ENCODE data around the gene ZNF74. TPM values are rescaled to one million over a fixed set of nuclear protein-coding genes. Genes with fewer than 3 reads are reported as not detected.

Gene ZNF74
- total RNA-seq, 1 donor from 2014 or later = 20.4 TPM

DNA sequence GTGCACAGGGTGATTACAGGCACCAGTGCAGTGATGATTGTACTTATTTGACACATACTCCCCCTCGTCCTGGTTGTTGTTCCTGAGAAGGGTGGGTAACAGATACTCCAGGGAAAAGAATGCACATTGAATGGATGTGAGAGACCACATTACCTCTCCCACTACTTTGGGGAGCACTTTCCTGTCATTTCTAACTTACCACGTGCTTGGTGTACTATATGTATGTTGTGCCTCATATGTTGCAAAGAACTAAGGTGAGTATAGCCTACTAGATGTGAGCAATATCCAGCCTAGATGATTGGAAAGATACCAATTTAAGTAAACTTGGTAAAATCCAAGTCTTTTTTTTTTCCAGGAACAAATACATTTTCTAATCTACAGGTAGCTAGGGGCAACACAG lies 58.0 kb downstream of the ZNF74 start:
- Mint-ChIP-seq H3K27ac (ENCODE audit: unreplicated experiment) (no peak overlapping the region), H3K27me3 (ENCODE audit: unreplicated experiment) (no peaks in the 10 kb centered on the region), H3K9me3 (ENCODE audit: unreplicated experiment) (no peaks in the 10 kb centered on the region), H3K36me3 (ENCODE audit: unreplicated experiment) (peaks cover 22% of the 10 kb centered on the region), H3K4me1 (ENCODE audit: unreplicated experiment) (peaks cover 11% of the 10 kb centered on the region), H3K4me3 (ENCODE audit: unreplicated experiment) (no peak overlapping the region)
- no peak for DNase-seq (ENCODE audit: extremely low spot score, unreplicated experiment)
- TF ChIP-seq, protein P1, sequence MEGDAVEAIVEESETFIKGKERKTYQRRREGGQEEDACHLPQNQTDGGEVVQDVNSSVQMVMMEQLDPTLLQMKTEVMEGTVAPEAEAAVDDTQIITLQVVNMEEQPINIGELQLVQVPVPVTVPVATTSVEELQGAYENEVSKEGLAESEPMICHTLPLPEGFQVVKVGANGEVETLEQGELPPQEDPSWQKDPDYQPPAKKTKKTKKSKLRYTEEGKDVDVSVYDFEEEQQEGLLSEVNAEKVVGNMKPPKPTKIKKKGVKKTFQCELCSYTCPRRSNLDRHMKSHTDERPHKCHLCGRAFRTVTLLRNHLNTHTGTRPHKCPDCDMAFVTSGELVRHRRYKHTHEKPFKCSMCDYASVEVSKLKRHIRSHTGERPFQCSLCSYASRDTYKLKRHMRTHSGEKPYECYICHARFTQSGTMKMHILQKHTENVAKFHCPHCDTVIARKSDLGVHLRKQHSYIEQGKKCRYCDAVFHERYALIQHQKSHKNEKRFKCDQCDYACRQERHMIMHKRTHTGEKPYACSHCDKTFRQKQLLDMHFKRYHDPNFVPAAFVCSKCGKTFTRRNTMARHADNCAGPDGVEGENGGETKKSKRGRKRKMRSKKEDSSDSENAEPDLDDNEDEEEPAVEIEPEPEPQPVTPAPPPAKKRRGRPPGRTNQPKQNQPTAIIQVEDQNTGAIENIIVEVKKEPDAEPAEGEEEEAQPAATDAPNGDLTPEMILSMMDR (IDR thresholded peaks at IDR 0.05) = no peak

DNA sequence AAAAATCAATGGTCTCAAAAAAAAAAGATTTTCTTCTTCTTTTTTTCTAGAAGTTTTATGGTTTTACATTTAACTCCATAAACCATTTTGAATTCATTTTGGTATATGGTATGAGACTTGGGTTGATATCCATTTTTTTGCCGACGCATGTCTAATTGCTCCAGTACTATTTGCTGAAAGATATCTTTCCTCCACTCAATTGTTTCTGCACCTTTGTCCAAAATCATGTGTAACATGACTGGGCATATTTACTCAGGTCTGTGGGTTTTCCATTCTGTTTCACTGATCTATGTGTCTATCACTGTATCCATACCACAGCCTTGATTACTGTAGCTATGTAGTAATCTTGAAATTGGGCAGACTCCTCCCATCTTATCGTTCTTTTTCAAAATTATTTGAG lies 59.3 kb downstream of the ZNF74 start:
- no peaks in the 10 kb centered on the region for H3K9me3 Mint-ChIP-seq (ENCODE audit: unreplicated experiment)
- TF ChIP-seq, protein P1 (IDR thresholded peaks at IDR 0.05) = no peak
- H3K27me3 Mint-ChIP-seq (ENCODE audit: unreplicated experiment) = no peaks in the 10 kb centered on the region
- no peak overlapping the region for H3K4me3 Mint-ChIP-seq (ENCODE audit: unreplicated experiment)
- H3K36me3 Mint-ChIP-seq (ENCODE audit: unreplicated experiment) = peaks cover 28% of the 10 kb centered on the region
- no peak overlapping the region for H3K27ac Mint-ChIP-seq (ENCODE audit: unreplicated experiment)
- DNase-seq (ENCODE audit: extremely low spot score, unreplicated experiment) = no peak
- peaks cover 11% of the 10 kb centered on the region for H3K4me1 Mint-ChIP-seq (ENCODE audit: unreplicated experiment)

DNA sequence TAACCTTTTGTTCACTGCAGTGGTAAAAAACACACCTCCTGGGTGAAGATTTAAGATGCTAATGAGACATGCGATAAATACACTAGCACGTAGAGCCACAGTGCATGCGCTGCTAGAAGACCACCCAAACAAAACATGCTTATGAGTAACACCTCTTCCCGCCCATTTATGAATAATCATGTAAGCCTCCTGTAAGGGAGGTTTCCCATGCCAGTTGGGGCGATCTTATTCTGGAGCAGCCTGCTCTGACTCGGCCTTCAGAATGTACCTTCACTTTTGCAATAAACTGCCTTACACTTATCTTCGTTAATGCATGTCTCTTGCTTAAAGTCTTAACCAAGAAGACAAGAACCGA lies 61.7 kb downstream of the ZNF74 start:
- DNase-seq (ENCODE audit: extremely low spot score, unreplicated experiment) = no peak
- no peak overlapping the region for H3K27ac Mint-ChIP-seq (ENCODE audit: unreplicated experiment)

DNA sequence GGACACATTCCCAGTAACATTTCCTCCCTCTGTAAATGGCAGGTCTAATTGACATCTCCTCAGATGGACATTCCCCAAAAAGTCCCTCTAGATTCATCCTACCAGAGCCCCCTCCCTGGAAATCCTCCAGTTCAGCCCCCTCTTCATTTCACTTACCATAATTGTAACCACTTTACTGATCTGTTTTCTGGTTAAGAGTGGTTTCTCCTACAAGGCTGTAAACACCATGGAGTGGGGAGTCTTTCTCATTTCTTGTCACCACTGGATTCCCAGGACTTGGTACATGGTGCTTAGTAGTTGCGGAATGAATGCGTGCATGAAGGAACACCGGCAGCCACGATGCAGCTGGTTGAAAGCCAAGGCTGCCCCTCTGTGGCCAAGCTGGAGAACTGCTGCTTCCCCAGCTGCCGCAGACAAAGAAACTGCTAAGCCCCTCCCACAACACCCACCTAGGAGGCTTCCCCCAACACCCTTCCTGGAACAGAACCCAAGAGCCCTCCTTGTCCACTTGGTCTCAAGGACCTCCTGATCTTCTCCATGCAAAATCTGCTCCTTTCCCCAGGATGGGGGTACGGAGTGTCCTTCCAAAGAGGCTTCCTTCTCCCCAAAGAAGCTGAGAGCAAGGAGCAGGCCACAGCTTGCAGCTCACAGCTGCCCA lies 62.2 kb downstream of the ZNF74 start:
- Mint-ChIP-seq H3K36me3 (ENCODE audit: unreplicated experiment) (peaks cover 29% of the 10 kb centered on the region), H3K9me3 (ENCODE audit: unreplicated experiment) (no peaks in the 10 kb centered on the region), H3K4me3 (ENCODE audit: unreplicated experiment) (no peak overlapping the region), H3K27ac (ENCODE audit: unreplicated experiment) (peak overlapping the region; percentile 79), H3K27me3 (ENCODE audit: unreplicated experiment) (no peaks in the 10 kb centered on the region), H3K4me1 (ENCODE audit: unreplicated experiment) (peaks cover 25% of the 10 kb centered on the region)
- TF ChIP-seq, protein P1 (IDR thresholded peaks at IDR 0.05) = peak; percentile 94
- peak; percentile 92 for DNase-seq (ENCODE audit: extremely low spot score, unreplicated experiment)

More for the DNA sequence above, 61.7 kb downstream of the ZNF74 start:
- peaks cover 23% of the 10 kb centered on the region for H3K4me1 Mint-ChIP-seq (ENCODE audit: unreplicated experiment)
- no peaks in the 10 kb centered on the region for H3K27me3 Mint-ChIP-seq (ENCODE audit: unreplicated experiment)
- TF ChIP-seq, protein P1 (IDR thresholded peaks at IDR 0.05) = no peak
- no peaks in the 10 kb centered on the region for H3K9me3 Mint-ChIP-seq (ENCODE audit: unreplicated experiment)
- no peak overlapping the region for H3K4me3 Mint-ChIP-seq (ENCODE audit: unreplicated experiment)
- H3K36me3 Mint-ChIP-seq (ENCODE audit: unreplicated experiment) = peaks cover 31% of the 10 kb centered on the region

DNA sequence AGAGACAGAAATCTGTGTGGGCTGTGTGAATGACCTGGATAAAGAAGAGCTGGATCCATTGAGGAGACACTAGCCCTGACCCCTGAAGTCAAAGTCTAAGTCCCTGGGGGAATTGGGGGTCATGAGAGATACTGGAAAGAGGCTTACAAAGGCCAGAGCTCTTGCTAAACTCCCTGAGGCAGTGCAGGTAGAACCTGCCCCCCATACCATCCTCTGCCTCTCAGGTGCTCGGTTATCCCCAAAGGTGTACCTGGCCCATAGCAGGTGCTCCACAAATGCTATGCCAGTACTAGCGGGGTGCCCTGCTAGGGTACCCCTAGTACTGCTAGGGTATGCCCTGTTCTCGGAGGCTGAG lies 62.7 kb downstream of the ZNF74 start:
- Mint-ChIP-seq H3K4me1 (ENCODE audit: unreplicated experiment) (peaks cover 25% of the 10 kb centered on the region), H3K27me3 (ENCODE audit: unreplicated experiment) (no peaks in the 10 kb centered on the region), H3K9me3 (ENCODE audit: unreplicated experiment) (no peaks in the 10 kb centered on the region), H3K27ac (ENCODE audit: unreplicated experiment) (peak overlapping the region; percentile 79), H3K36me3 (ENCODE audit: unreplicated experiment) (peaks cover 24% of the 10 kb centered on the region), H3K4me3 (ENCODE audit: unreplicated experiment) (no peak overlapping the region)
- TF ChIP-seq, protein P1 (IDR thresholded peaks at IDR 0.05) = no peak
- no peak for DNase-seq (ENCODE audit: extremely low spot score, unreplicated experiment)
